ENCODE measurements around the gene AP5S1. TPM values are rescaled to one million over a fixed set of nuclear protein-coding genes. Genes with fewer than 3 reads are reported as not detected.

Gene AP5S1
- polyA plus RNA-seq, 1 donor from 2014 or later, result 12.8 TPM

Other genes starting within 250 kb of the AP5S1 start
- not detected for gene GFRA4, start 157.1 kb upstream of the AP5S1 start, polyA plus RNA-seq
- not detected for gene ADAM33, start 138.5 kb upstream of the AP5S1 start, polyA plus RNA-seq
- not detected for gene SIGLEC1, start 107.9 kb upstream of the AP5S1 start, polyA plus RNA-seq
- gene HSPA12B, start 87.9 kb upstream of the AP5S1 start, polyA plus RNA-seq, result not detected
- 30.0 TPM for gene ADISSP, start 52.8 kb upstream of the AP5S1 start, polyA plus RNA-seq
- not detected for gene SPEF1, start 39.1 kb upstream of the AP5S1 start, polyA plus RNA-seq
- gene CENPB, start 33.8 kb upstream of the AP5S1 start, polyA plus RNA-seq, result 1.1 TPM
- gene CDC25B, start 24.2 kb upstream of the AP5S1 start, polyA plus RNA-seq, result 20.0 TPM
- 7.3 TPM for gene MAVS, start 26.3 kb downstream of the AP5S1 start, polyA plus RNA-seq
- gene PANK2, start 68.8 kb downstream of the AP5S1 start, polyA plus RNA-seq, result 55.9 TPM
- gene RNF24, start 195.0 kb downstream of the AP5S1 start, polyA plus RNA-seq, result 2.7 TPM